Measurements from ENCODE around the gene PAH. TPM values are rescaled to one million over a fixed set of nuclear protein-coding genes. Genes with fewer than 3 reads are reported as not detected.
A peak's percentile ranks its signal among the peaks of the same experiment; 100 is the strongest.

PAH gene
- total and polyA plus RNA-seq, 2 of the 8 experiments (the other 6 are each of a cell fraction or from before 2014, with no cell fraction given): 3.9 to 9.0 TPM

DNA sequence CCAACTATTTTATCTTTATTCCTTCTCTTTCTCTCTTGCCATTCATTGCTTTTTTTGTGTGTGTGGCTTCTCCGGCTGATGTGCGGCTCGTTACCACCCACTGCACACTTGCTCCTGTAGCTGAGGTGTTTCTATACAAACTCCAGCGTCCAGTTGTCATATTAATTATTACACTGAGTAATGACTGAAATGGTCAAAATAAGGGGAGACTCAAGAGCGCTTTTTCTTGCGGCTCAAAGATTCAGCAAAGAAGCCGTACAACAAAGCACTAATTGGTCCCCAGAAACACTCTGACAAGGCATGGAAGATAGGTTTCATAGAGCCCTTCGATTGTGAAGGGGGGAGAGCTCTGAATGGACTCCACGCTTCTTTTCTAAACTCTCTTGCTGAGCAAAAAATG is 34.8 kb upstream of the PAH start:
- ChIA-PET CTCF (ENCODE audit: partially characterized antibody) (interaction anchor here (0.7 to 2.0 kb wide), 3 partner anchors 73 to 876 kb away, joined by 3 to 7 read pairs (median 4); no protein-coding TSS in a partner anchor), POLR2A (ENCODE audit: partially characterized antibody) (no interaction called here)
- Histone ChIP-seq H2BK15ac (ENCODE audit: low read length) (no peak overlapping the region), H3K23ac (ENCODE audit: insufficient read length) (no peak overlapping the region), H4K5ac (ENCODE audit: insufficient read length, low read depth, low read length) (no peak overlapping the region), H3K4me1 (replicated peaks in 1 of 4; ENCODE audit: control insufficient read depth in 3 of 4, insufficient read depth in 4 of 4, low read length in 3 of 4) (peaks cover 7 to 24% (median 11%) of the 10 kb centered on the region in 4 experiments), H3K4ac (replicated peaks; ENCODE audit: insufficient read length, low read depth, low read length) (no peak overlapping the region), H3K79me2 (ENCODE audit: control insufficient read depth in 1 of 2, insufficient read depth in 2 of 2, low read length in 2 of 2) (no peaks in the 10 kb centered on the region), H4K8ac (ENCODE audit: extremely low read depth, insufficient read depth, low read length) (no peak overlapping the region), H2BK5ac (ENCODE audit: low read depth, low read length) (no peak overlapping the region), H3K4me2 (ENCODE audit: insufficient read depth in 1 of 2, low read depth in 2 of 2, low read length in 2 of 2) (peak overlapping the region in 1 of 2 experiments; percentile 83; a peak in 1 of 4 replicates), H3K4me3 (ENCODE audit: extremely low read depth in 1 of 4, insufficient read depth in 2 of 4, low read depth in 3 of 4, low read length in 4 of 4) (peak overlapping the region in 1 of 4 experiments; percentile 62; a peak in 1 of 8 replicates), H2BK120ac (replicated peaks; ENCODE audit: low read depth, low read length) (no peak overlapping the region), H2BK20ac (ENCODE audit: low read length) (no peak overlapping the region), H3K9me3 (ENCODE audit: insufficient read depth in 2 of 2, low read depth in 1 of 2, low read length in 1 of 2) (no peaks in the 10 kb centered on the region), H3K18ac (ENCODE audit: extremely low read depth, low read length) (no peak overlapping the region), H3K27me3 (replicated peaks in 1 of 4; ENCODE audit: control insufficient read depth in 3 of 4, extremely low read depth in 1 of 4, insufficient read depth in 3 of 4, low read length in 3 of 4) (peaks cover 71 to 83% (median 78%) of the 10 kb centered on the region in 4 experiments), H4K91ac (replicated peaks; ENCODE audit: insufficient read length, low read length) (no peak overlapping the region), H3K79me1 (ENCODE audit: low read depth, low read length) (no peaks in the 10 kb centered on the region), H3K14ac (ENCODE audit: insufficient read length) (no peak overlapping the region), H3K9ac (replicated peaks in 1 of 4; ENCODE audit: extremely low read depth in 1 of 4, low read depth in 3 of 4, low read length in 3 of 4) (no peak overlapping the region), H3K56ac (replicated peaks; ENCODE audit: insufficient read length, low read depth, low read length) (no peak overlapping the region), H2AFZ (ENCODE audit: low read length) (no peak overlapping the region), H4K20me1 (replicated peaks in 1 of 2; ENCODE audit: control insufficient read depth in 1 of 2, insufficient read depth in 2 of 2, low read length in 2 of 2) (peaks cover 10 to 15% of the 10 kb centered on the region in 2 experiments), H2AK5ac (ENCODE audit: low read depth, low read length) (no peak overlapping the region), H2BK12ac (ENCODE audit: low read depth, low read length) (no peak overlapping the region), H3K27ac (ENCODE audit: low read depth, low read length) (no peak overlapping the region), H3K36me3 (ENCODE audit: control insufficient read depth in 2 of 4, insufficient read depth in 4 of 4, low read length in 3 of 4) (peaks cover 0 to 4% (median 0%) of the 10 kb centered on the region in 4 experiments; a peak in 1 of 8 replicates), H3K23me2 (ENCODE audit: low read depth, low read length) (peaks cover 10% of the 10 kb centered on the region; the same call in 1 of the 2 replicates)
- DNase-seq (ENCODE audit: low read depth in 1 of 2, low spot score in 2 of 2) (no peak), FAIRE-seq (no peak)
- WGBS, 2 experiments (ENCODE audit: extremely low coverage in 1 of 2, insufficient coverage in 1 of 2, insufficient read length in 1 of 2, insufficient replicate concordance in 2 of 2, low coverage in 1 of 2, low lambda C conversion rate in 2 of 2, missing lambda C conversion rate in 1 of 2): 44% methylated on average over 9 of the region's 9 CpGs; no CpG with 5 or more reads in 1 of the 2 experiments
- TF ChIP-seq SIX5 (IDR thresholded peaks at IDR 0.05; ENCODE audit: low read depth, low read length) (no peak), CEBPB (IDR thresholded peaks at IDR 0.05; ENCODE audit: low read depth, low read length) (no peak), EZH2 (IDR thresholded peaks at IDR 0.05; ENCODE audit: low read depth, low read length, severe bottlenecking) (peak; percentile 31), CHD2 (IDR thresholded peaks at IDR 0.05; ENCODE audit: low read length) (no peak)

Data from H1 (cell line).